Fibroblast of villous mesenchyme (primary cell): ENCODE measurements around the gene ANP32E. TPM values are rescaled to one million over a fixed set of nuclear protein-coding genes. Genes with fewer than 3 reads are reported as not detected.

Source experiments
- DNase-seq: peaks from one replicate; pipeline ENCODE4 v3.0.0-alpha.2; 2010; ENCODE audit warnings: low read depth
- H3K4me3 ChIP-seq: 2 replicates; pipeline ENCODE4 v1.5.1; 2011; ENCODE audit warnings: low read depth, mild to moderate bottlenecking, low read length
- CTCF ChIP-seq: IDR thresholded peaks from 2 replicates; pipeline ENCODE4 v1.5.1; 2012; ENCODE audit warnings: low read depth, mild to moderate bottlenecking, low read length; ENCODE audit not compliant: insufficient read depth
- total RNA-seq: library from RNA; depleted of rRNA; stranded (reverse); fragments of >200 nt; gene quantifications from 2 replicates; pipeline ENCODE4 v1.2.3, GENCODE V29; 2012

The ANP32E gene
- total RNA-seq, 1 donor, result 30.7 TPM

- no peak for TF ChIP-seq CTCF
- H3K4me3 ChIP-seq, result no peak overlapping the region
- DNase-seq, result no peak
Observed at GRCh38 chr1:150180474-150180873, 55.4 kb downstream of the ANP32E start.

GRCh38 chr1:150179867-150180266, 56.0 kb downstream of the ANP32E start:
- DNase-seq, result no peak
- no peak overlapping the region for H3K4me3 ChIP-seq
- no peak for TF ChIP-seq CTCF

GRCh38 chr1:150178548-150178947, 57.4 kb downstream of the ANP32E start:
- no peak for TF ChIP-seq CTCF
- H3K4me3 ChIP-seq, result no peak overlapping the region
- DNase-seq, result no peak

GRCh38 chr1:150176593-150176992, 59.3 kb downstream of the ANP32E start:
- H3K4me3 ChIP-seq, result no peak overlapping the region
- DNase-seq, result peak; percentile 20
- TF ChIP-seq CTCF, result no peak

GRCh38 chr1:150173141-150173585, 62.7 kb downstream of the ANP32E start:
- no peak overlapping the region for H3K4me3 ChIP-seq
- no peak for DNase-seq
- no peak for TF ChIP-seq CTCF

GRCh38 chr1:150171801-150172200, 64.1 kb downstream of the ANP32E start:
- H3K4me3 ChIP-seq, result no peak overlapping the region
- DNase-seq, result no peak
- no peak for TF ChIP-seq CTCF

- peak; percentile 70 for DNase-seq
- peak; percentile 87 for TF ChIP-seq CTCF
- no peak overlapping the region for H3K4me3 ChIP-seq
Observed at GRCh38 chr1:150168960-150169601, 66.8 kb downstream of the ANP32E start.
